HG02852 (cell line): ENCODE results near the gene CDIP1.
A peak's percentile ranks its signal among the peaks of the same experiment; 100 is the strongest.

Source experiments
- ATAC-seq: cut with Tn5 transposase; IDR thresholded peaks from one replicate; pipeline ENCODE4 v1.9.1; 2021; ENCODE audit warnings: mild to moderate bottlenecking, moderate library complexity; ENCODE audit not compliant: unreplicated experiment

Gene CDIP1

DNA sequence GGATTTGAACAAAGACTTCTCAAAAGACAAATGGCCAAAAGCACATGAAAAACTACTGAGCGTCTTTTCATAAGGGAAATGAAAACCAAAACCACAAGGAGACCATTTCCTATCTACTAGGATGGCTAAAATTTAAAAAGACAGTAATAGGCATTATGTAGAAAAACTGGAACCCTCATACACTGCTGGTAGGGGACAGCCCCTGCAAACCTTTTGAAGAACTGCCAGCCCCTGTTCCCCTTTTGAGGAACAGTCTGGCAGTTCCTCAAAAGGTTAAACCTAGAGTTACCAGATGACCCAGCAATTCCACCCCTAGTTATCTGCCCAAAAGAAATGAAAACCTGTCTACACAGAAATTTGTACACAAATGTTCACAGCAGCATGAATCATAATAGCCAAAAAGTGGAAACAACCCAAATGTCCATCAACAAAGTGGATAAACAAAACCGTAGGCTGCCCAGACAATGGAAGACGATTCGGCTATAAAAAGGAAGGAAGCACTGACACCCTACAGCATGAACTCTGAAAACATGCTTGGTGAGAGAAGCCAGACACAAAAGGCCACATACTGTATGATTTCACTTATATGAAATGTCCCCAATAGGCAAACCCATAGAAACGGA, 22.9 kb downstream of the CDIP1 start:
- peak; percentile 44 for ATAC-seq

DNA sequence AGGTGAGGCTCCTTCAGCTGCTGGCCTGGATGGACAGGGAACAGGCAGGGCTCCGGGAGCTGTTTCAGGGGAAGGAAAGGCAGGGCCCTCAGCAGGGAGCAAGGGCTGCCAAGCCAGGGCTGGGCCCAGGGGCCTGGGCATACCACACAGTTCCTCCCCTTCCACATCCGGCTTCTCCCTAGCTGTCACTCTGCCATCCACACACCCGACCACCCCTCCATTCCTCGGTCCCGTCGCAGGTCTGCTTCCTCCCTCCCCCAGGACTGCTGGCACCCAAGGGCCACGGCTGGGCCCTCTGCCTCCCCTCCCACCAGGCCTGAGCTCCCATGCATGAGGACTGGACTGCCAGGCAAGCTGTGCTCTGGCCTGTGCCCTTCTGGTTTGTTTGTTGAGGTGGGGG, 24.0 kb downstream of the CDIP1 start:
- no peak for ATAC-seq

DNA sequence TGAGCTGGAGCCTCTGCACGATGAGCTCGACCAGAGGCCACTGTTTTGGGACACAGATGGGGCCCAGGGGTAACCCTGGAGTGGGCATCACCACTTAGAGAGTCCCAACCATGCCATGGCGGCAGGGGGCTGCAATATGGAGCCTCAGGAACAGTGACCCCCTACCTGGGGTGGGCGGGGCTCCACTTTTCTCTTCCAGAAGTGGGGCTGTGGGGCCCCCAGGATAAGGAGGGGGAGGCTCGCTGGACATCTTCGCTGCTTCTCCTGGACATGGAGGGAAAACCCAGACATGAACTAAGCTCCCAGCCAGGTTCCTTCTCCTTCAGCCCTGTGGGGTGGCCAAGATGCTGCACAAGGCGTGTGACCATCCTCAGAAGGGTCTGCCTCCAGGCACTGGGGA, 24.7 kb downstream of the CDIP1 start:
- no peak for ATAC-seq

DNA sequence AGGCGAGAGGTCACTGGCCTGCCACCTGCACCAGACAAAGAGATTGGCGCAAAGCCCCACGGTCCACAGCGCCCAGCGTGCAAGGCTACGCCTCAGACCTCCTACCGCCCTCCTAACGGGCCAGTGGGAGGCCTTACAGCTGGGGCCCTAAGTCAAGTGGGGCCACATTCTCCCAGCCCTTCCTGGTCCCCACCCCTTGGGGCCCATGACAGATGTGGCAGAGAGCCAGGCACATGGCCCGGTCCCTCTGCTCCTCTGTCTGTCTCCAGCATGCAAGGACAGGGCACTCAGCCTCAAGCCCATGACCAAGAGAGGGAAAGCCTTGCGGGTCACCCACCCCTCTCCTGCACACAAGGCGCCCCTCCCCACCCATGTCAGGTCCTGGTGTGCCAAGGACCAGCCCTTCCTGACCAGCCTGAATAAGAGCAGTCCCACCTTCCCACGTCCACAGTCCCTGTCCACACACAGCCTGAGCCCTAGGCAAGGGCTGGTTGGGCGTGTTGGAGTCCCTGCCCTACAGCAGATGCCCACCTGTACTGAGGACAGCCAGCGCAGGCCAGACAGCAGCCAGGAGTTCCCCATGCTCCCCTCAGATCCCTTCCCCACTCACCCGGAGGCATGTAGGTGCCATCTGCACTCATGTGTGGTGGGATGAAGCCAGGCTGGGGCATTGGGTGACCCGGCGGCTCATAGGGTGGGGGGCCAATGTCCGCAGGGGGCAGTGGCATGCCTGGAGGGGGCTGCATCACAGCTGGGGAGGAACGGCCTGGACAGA, 25.3 kb downstream of the CDIP1 start:
- no peak for ATAC-seq

DNA sequence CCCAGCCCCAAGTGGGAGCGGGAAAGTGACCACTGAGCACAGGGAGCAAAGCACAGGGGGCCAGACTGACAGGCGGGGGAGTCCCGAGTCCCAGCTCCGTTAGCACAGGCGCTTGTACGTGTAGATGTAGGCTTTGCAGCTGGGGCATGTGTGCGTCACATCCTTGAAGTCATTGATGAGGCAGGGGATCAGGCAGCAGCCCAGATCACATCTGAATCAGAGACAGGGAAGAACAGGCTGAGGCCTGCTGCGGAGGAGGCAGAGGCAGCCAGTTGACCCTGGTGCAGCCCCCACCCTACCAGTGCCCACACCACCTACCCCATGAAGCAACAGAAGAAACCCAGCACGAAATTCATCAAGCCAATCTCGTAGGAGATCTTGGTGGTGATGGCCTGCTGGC, 26.1 kb downstream of the CDIP1 start:
- ATAC-seq, result no peak

DNA sequence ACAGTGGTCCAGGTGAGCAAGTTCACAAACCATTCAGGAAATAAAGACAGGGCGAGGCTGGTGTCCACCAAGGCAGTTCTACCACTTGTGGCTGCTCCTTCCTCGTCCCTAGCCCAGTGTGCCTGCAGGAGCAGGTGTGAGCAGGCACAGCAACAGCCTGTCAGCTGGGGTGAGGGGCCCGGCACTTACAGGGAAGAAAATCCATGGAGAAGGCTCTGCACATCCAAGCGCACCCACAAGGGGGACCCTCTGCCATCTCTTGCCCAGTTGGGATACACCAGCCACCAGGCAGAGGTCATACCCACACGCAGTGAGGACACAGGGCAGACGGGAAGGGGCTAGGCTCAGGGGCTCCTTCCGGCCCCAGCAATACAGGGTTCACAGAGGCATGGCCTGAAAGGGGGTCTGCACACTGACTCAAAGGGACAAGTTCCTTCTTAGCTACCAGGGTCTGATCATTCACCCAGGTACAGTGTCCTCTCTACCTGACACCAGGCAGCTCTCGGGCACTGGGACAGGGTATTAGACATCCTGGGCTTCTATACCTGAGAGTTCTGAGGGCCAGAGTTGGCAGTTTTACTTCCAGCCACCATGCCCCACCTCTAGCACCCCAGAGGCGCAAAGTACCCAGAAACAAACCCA, 27.0 kb downstream of the CDIP1 start:
- no peak for ATAC-seq

DNA sequence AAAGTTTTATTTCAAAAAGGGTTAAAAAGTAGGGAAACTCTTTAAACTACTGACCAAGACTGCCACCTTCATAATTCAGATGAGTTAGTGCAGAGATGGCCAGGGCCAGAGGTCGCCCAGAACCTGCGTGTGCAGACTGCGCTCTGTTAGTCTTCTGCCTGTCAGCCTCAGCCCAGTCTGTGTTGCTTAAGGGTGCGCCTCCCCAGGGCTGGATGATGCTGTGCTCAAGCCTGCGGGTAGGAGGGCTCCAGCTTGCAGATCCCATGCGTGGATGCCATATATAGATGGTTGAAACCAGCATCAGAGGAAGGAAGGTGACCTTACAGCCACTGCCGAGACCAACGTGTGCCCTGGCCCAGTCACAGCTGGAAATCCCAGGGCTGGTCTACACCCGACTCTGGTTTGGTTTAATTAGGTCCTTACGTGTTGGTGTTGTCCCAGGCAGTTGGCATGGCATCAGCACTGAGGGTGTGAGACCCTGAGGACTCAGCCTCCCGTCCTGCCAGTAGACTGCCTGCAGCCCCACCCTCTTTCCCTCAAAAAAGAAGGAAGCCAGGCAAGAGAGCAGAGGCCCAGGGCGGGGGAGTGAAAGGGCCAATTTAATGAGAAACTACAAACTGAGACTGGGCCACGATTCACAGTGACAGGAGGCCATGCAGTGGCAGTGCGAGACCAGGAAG, 27.7 kb downstream of the CDIP1 start:
- ATAC-seq, result no peak

DNA sequence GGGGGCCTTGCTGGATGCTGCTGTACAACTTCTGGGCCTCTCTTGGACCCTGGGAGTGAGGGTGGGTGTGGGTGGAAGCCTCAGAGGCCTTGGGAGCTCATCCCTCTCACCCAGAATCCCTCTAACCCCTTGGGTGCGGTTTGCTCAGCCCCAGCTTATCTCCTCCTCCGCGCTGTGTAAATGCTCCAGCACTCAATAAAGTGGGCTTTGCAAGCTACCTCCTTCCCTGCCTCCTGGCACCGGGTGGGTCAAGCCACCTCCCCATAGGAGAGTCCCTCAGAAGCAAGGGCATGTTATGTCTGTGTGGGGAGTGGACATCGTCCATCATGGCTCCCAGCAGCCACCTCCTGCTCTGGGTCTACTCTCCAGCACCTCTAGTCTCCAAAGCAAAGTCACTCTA, 28.4 kb downstream of the CDIP1 start:
- no peak for ATAC-seq

DNA sequence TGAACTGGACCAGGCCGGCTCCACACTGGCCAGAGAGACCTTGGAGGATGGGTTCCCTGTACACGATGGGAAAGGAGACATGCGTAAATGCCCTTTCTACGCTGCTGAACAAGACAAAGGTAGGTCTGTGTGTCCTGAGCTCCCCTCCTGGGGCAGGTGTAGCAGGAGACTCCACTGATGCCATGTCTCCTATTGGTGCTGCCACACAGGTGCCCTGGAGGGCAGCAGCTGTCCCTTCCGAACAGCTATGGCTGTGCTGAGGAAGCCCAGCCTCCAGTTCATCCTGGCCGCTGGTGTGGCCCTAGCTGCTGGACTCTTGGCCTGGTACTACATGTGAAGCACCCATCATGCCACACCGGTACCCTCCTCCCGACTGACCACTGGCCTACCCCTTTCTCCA, 29.2 kb downstream of the CDIP1 start:
- ATAC-seq, result no peak

DNA sequence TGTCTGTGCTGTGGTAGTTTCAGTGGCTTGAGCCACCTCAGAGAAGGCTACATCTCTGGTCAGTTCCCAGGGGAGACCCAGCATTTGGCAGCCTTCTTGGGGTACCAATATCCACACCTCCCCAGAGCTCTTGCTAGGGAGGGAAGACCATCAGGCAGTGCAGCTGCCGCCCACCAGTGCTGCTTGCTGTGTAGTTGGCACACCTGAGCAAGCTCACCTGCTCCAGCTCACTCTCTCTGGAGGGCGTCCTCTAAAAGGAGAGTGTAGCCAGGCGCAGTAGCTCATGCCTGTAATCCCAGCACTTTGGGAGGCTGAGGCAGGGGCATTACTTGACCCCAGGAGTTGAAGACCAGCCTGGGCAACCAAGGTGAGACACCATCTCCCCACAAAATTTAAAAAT, 29.8 kb downstream of the CDIP1 start:
- ATAC-seq, result no peak

DNA sequence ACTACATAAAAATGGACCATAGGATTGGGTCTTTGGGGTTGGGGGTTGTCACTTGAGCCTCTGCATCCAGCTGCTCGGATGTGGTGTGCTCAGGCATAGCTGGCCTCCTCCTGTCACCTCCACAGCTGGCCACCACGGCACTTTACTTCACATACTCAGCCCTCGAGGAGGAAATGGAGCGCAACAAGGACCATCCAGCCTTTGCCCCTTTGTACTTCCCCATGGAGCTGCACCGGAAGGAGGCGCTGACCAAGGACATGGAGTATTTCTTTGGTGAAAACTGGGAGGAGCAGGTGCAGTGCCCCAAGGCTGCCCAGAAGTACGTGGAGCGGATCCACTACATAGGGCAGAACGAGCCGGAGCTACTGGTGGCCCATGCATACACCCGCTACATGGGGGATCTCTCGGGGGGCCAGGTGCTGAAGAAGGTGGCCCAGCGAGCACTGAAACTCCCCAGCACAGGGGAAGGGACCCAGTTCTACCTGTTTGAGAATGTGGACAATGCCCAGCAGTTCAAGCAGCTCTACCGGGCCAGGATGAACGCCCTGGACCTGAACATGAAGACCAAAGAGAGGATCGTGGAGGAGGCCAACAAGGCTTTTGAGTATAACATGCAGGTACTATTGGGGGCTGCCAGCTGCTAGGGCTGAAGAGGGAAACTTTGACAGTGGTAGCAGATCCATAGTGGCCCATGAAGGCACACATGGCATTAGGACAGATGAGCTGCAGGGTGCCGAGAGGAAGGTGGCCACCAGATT, 30.8 kb downstream of the CDIP1 start:
- ATAC-seq, result no peak

DNA sequence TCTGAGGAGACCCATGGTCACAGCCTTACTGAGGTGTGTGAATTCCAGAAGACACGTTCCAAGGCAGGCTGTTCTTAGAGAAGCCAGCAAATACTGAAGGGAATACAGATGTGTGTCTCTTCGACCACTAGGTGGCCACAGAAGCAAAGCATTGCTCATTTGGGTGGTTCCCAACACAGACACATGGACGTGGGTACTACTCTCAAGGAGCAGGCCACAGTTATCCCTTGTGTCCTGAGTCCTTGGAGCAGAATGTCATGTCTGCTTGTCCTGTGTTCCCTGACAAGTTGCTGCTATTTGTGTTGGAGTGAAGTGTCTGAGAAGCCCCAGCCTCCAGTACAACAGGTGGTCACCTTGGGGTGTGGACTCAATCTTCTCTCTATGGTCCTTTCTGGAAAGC, 32.1 kb downstream of the CDIP1 start:
- no peak for ATAC-seq

DNA sequence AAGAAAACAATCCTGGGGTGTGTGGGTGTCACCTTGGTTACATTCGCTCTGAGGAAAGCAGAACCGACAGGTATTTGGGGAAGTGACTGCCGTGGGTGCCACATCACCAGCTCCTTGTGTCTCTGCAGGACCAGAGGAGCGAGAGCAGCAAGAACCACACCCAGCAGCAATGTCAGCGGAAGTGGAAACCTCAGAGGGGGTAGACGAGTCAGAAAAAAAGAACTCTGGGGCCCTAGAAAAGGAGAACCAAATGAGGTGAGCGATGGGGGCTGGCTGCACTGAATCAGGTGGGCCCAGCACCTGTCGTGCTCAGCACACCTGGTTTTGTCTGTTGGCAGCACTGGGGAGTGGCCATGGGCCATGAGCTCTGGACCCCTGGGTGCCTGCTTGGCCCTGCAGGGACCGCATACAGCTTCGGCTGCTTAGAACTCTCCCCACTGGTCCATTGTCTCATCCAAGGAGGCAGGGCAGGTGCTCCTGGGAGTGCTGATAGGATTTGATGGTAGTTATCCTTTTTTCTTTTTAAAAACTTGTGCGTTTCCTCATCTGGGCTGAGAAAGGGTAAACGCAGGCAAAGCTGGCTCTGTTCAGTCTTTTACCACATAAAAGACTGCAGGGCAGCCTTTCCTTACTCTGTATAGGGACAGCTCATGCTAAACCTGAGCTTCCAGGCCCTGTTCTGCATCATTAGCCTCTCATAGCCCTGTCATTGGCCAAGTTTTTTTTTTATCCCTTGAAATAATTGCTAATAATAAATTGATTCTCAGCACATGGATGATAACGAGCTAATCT, 33.0 kb downstream of the CDIP1 start:
- ATAC-seq, result peak; percentile 79

DNA sequence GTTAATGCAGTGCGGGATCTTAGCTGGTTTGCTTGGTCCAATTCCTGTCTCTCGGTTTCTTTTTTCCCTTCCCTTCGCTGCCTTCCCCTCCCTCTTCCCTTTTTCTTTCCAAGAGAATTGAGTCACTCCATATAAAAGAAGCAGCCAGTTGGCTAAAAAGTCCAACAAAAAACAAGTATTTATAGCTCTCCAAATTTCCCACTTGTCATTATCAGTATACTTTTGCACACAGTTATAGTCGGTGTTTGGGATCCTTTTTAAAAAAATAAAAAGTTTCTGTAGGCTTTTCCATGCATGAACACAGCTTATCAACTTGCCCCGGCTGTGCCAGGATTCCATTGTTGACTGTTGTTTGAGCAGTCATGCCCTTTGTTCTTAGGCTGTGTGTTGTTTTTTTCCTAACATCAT, 37.5 kb downstream of the CDIP1 start:
- no peak for ATAC-seq

DNA sequence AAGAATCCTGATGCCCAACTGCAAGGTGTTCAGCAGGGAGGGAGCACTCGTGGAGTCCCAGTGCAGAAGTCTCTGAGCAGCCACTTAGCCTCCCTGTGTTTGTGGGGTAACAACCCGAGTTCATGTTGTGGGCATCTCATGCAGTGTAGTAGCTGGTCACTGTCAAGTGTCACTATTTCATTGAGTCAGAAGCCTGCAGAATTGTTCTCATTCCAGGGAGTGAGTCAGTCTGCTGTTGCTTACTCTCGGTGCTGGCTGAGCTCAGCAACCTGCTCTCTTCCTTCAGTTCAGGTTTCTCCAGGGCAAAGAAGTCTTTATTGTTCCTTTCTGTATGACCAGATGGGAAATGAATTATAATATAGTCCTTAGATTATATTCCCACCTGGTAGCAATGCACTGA, 38.3 kb downstream of the CDIP1 start:
- ATAC-seq, result no peak

DNA sequence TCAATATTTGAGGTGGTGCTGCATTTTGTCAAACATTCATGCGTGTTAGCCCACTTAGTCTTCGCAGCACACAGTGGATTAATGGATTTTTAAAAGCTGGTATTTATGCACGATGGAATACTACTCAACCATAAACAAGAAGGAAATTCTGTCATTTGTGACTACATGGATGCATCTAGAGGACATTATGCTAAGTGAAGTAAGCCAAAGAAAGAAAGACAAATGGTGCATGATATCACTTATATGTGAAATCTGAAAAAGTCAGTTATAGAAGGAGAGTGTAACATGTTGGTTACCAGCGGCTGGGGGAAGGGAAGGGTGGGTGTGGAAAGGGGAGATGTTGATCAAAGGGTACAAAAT, 39.4 kb downstream of the CDIP1 start:
- no peak for ATAC-seq

DNA sequence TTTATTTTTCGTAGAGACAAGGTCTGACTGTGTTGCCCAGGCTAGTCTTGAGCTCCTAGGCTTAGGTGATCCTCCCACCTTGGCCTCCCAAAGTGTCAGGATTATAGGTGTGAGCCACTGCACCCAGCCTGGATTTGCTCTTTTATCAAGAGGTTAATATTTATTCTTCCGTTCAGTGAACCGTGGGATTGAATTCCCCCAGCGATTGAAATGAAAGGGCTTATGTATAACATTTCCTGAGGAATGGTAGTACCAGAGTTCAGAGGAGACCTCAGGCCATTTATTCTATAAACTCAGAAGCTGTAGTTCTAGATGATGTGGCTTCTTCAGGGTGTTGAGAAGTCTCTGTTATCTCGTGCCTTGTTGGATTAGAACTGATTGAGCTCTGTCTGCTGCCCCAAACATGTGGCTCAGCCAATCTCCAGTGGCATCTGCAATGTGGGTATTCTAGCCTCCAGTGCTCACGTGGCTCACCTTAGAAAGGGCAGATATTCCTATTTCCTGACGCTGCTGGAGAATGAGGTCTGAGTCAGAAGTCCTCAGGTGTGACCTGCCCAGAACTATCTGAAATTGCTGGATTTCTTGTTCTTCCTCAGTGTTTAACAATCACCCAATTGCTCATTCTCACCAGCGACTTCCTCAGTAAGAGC, 39.9 kb downstream of the CDIP1 start:
- ATAC-seq, result no peak

DNA sequence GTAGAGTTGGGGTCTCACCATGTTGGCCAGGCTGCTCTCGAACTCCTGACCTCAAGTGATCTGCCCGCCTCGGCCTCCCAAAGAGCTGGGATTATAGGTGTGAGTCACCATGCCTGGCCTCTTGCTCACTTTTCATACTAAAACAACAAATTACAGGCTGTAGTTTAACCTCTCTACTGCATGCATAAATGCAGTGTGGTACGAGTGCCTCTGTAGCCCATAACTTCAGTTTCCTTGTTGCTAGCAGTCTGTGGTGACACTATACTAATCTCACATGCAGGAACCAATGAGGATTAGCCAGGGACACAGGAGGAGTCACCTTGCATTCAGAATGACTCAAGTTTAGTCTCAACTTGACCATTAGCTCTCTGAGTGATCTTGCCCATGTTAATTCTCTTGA, 42.3 kb downstream of the CDIP1 start:
- ATAC-seq, result no peak

DNA sequence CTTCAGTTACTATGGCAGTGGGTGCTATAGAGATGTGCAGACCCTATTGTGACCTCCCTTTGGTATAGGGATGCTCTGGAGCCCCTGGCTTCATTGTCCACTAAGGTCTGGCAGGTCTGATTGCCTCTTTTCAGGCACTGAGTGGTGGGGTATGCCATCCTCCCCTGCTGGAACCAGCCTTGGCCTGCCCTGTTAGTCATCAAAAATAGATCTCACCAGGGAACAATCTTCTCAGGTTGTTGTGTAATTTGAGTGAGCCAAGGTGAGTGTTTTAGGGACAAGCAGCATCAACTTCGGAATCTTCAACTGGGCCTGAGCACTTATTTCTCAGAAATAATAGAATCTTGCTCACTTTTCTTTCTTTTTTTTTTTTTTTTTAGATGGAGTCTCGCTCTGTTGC, 42.8 kb downstream of the CDIP1 start:
- no peak for ATAC-seq
